ENCODE data around the gene RASGRP1.

Gene RASGRP1

DNA sequence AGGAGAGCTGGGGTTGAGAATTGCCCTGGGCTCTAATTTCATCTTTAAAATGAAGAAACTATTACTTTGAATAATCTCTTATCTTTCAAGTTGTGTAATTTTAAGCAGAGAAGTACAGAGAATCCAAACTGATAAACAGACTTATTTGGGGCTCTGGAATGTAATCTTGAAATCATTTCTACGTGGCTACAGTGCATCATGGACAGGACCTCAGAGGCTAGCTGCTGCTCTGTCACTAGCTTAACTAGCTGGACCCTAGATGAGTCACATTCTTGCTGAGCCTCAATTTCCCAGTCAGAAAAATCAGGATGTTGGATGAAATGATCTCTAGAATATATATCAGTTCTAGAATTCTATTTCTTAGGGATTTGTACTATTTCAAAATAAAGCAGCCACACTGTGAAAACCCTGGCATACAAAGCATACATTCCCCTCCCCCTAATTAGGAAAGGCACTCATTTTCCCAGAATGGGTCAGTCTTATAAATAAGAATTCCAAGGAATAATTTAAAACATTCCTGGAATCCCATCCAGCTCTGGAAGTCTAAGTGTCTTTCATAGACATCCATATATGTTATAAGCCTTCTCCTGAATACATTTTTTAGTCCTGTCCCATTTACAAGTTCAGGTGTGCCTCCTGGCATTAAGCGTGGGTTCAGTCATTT, 47.2 kb downstream of the RASGRP1 start:
- no peak for DNase-seq
- intact Hi-C loops (cut with DNase I): no loop called here

DNA sequence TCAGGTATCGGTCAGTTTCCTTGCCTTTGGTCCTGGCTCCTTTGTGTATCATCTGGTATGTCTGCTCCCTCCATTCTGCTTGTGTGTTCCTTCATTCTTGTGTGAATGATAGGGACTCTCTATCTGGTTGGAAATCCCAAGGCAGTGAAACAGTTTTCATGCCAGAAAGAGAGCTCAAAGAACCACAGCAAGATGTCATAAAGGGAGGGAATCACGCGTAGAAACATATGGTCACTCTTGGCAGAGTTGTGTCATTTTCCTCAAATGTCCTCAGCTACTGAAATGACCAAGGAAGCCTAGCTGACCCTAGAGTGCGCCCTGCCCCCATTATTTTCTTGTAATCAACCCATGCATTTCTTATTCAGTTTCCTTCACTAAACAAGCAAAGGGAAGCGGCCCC, 48.0 kb downstream of the RASGRP1 start:
- no peak for DNase-seq
- intact Hi-C loops (cut with DNase I): no loop called here

DNA sequence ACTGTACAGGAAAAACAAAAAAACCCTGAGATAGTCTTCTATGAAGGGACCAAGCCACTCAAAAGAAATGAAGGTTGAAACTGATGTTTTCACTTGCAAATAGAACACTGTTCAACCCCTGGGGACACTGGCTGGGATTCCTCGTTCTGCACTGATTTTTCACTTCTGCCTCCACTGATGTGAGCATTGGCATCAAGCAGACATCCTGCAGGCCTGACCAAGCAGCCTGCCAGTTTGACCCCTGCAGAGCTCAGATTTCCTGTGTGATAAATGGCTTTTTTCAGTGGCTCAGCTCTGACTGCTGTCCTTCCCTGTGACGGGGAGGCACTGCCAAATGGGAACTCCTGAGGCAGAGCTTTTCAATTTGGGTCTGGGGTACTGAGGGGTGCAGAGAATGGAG, 50.0 kb downstream of the RASGRP1 start:
- intact Hi-C loops (cut with DNase I): no loop called here
- DNase-seq: no peak

DNA sequence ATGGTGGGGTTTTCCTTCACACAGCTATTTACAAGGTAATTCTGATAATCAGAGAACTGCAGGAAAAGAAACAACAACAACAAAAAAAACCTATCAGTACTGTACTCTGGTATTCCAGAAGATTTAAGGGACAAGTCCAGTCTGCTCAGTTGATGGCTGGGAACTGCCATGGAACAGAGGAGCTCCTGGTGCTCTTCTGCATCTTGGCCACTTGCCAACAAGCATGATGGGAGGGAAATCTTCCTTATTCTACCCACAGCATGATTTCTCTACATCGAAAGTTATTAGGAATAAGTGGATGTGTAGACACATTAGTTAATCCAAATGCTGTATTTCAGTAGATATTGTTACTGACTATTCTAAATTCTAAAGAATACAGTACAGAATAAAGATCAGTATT, 51.7 kb downstream of the RASGRP1 start:
- no peak for DNase-seq
- intact Hi-C loops (cut with DNase I): no loop called here

DNA sequence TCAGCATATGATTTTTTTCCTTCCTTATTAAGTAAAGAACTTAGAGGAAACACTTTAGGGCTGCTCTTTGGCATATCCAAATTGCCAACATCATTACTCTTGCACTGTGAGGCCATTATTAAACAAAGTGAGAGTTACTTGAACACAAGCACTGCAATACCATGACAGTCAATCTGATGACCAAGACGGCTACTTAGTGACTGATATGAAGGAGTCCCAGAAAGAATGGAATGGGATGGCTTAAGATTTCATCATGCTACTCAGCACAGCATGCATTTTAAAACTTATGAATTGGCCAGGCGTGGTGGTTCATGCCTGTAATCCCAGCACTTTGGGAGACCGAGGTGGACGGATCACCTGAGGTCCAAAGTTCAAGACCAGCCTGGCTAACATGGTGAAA, 55.5 kb downstream of the RASGRP1 start:
- DNase-seq: no peak
- intact Hi-C loops (cut with DNase I): no loop called here

DNA sequence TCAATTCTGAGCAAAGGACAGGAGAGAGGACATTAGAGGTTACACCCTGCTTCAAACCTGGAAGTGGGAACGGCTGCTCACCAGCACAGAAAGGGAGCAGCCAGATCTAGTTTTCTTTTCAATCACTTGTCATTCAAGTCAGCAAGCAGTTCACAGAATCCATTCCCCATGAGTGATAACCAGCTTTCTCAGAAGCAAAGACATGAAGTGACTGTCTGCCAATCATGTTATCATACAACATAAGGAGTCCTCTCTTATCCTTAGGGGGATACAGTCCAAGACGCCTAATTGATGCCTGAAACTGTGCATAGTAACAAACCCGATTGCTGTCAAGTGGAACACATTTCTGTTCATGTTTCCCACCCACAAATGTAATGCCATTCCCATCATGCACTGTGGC, 56.0 kb downstream of the RASGRP1 start:
- intact Hi-C loops (cut with DNase I): no loop called here
- DNase-seq: no peak

DNA sequence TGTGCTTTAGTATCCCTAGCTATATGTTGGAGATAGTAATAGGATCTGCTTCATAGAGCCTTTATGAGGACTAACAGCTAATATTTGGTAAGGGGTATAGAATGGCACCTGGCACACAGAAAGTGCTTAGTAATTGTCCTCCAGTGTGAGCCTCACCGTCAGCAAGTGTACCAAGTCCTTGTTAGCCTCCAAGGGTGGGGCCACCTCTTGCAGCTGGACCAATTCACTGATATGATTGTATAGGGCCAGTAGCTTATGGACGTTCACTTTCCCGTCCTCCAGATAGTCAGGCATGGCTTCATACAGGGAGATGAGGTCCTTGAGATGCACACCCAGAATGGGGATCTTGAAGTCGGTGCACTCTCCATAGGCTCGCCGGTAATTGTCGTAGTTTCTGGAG, 57.0 kb downstream of the RASGRP1 start:
- intact Hi-C loops (cut with DNase I): no loop called here
- no peak for DNase-seq

DNA sequence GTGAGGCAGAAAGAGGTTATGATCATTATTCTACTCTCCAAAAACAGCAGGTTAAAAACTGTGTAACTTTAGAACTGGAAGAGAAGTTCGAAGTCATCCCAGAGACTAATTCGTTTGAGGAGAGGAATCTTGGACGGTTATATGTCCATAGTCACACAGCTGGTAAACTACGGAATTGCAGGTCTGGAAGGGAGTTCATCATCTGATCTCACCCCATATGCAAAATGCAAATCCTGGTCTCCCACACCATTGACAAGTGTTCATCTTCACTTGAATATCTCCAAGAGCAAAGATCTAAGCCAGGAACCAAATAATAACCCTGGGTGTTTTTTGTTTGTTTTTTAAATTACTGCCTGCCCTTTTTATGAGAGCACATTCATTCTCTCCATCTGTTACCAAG, 57.6 kb downstream of the RASGRP1 start:
- DNase-seq: no peak
- intact Hi-C loops (cut with DNase I): no loop called here

DNA sequence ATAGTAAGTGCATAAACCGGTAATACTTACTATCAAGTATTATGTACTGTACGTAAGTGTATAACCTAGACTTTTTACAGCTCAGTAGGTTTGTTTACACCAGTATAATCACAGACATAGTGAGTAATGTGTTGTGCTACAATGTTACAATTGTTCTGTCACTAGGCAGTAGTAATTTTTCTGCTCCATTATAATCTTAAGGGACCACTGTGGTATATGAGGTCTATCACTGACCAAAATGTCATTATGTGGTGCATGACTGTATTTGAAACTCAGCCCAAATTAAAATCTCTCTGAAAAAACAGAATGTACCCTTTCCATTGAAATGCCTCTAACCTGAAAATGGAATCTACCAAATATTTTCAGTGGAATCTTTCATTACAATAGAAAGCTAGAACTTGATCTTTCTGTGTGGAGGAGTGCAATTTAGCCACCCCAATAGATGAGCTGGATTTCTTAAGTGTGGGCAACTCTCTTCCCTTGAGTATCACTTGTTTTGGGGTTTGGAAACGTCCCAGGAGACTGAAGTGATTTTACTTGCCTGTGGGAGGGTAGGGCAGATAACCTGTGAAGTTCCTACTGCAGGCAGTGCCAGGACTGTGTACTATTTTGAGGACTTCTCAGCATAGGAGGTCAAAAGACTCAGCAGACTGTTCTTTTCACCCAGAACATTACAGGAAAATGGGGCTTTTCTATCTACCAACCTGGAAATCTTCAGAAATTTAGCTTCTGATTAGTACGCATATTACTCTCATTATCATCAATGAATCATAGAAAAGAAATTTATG, 59.7 kb downstream of the RASGRP1 start:
- intact Hi-C loops (cut with DNase I): no loop called here
- DNase-seq: peak in 2 of 42 donors; percentile 6 to 32

DNA sequence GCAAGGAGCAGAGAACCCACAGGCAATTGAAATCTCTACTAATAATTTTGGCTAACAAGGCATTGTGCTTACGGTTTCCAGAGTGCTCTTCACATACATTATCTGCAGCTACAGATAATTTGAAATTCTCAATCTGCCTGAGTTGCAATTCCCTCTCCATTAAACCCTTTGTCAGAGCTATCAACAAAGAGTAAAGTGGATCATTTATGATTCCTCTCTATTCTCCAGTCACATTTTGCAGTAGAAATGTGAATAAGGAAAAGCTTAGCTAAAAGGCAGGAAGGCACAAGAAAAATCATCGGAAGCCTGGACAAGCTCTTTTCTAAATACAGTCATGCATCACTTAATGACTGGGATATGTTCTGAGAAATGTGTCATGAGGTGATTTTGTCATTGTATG, 61.1 kb downstream of the RASGRP1 start:
- intact Hi-C loops (cut with DNase I): no loop called here

DNA sequence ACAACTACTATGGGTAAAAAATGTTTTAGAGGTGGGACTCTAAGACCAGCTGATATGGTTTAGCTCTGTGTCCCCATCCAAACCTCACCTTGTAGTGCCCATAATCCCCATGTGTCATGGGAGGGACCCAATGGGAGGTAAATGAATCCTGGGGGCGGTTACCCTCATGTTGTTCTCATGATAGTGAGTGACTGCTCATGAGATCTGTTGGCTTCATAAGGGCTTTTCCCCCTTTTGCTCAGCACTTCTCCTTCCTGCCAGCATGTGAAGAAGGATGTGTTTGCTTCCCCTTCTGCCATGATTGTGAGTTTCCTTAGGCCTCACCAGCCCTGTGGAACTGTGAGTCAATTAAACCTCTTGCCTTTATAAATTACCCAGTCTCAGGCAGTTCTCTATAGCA, 65.0 kb downstream of the RASGRP1 start:
- intact Hi-C loops (cut with DNase I): no loop called here
- DNase-seq: no peak

More for the DNA sequence above, 61.1 kb downstream of the RASGRP1 start:
- no peak for DNase-seq

DNA sequence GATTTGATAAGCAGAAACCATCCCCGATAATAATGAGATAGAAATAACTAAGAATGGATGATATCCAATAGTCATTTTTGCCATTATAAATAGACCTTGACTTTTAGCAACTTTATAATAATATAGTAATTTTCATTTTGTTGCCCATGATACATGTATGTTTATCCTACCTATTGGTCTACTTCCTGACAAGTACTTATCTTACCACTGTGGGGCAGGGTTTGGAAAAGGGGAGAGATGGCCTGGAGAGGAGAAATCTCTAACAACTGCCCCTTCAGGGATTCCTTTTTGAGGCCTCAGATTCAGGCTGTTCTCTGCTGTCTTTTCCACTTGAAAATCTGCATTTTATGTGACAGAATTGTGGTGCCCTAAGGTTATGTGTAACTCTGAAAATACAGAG, 68.5 kb downstream of the RASGRP1 start:
- intact Hi-C loops (cut with DNase I): no loop called here

DNA sequence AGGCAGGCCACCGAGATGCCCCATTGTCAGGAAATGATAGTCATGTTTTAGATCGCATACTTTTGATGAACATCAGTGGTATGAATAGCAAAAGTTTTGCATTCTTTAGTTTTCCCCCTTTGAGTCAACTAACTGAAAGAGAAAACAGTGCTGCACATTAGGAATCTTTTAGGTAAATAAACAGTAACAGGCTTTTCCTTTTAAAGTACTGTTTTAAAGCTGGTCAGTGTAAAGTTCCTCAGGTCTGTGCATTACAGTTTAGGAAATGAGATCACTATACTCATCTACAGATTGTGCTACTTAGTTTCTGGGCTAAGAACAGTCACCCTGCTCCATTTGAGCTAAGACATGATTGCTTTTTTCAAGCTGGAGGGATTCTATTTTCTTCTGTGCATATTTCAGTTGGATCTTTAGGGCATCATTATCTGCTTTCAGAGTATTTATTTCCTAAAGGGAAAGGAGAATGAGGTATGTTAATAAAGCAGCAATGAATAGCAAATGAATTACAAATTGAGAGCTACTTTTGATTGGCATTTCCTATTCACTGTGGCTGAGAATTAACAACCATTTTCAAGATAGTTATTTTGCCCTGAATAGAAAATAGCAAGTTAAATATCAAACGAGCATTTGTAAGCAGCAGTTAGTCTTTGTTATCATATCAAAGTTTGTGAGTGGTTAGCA, 74.2 kb downstream of the RASGRP1 start:
- intact Hi-C loops (cut with DNase I): no loop called here
- DNase-seq: no peak

More for the DNA sequence above, 68.5 kb downstream of the RASGRP1 start:
- no peak for DNase-seq

DNA sequence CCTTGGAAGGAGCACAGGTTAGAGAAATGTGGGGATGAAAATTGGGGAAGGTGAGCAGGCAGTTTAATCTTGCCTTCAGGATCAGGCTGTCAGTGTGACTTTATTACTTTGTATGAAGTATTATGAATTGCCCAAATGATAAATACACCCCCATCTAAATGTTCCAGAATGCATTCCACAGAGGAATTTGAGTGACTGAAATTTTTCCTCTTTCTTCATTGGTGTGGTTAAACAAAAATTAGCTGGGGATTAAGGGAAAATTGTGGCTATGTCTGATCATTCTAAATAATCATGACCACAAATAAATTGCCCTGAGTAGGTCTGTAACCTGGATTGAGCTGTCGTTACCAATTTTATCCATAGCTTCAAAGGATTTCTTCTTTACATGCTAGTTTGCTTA, 77.2 kb downstream of the RASGRP1 start:
- no peak for DNase-seq
- intact Hi-C loops (cut with DNase I): no loop called here

DNA sequence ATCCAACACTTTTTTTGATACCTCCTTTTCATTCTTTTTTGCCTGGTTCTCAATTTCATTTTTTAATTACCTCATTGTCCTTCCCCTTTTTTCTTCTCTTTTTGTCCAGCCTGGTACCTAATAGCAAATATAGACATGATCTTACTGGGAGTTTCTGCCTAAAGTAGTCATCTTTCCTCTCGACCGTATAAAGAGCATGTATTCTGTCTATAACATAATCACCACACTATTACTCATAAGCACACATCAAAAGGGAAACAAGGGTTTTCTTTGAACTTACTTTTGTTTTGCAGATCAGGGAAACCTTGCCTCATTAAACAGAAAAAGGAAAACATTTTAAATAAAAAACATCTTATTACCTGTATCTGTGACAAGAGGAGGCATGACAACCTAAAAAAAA, 77.7 kb downstream of the RASGRP1 start:
- intact Hi-C loops (cut with DNase I): no loop called here
- no peak for DNase-seq

DNA sequence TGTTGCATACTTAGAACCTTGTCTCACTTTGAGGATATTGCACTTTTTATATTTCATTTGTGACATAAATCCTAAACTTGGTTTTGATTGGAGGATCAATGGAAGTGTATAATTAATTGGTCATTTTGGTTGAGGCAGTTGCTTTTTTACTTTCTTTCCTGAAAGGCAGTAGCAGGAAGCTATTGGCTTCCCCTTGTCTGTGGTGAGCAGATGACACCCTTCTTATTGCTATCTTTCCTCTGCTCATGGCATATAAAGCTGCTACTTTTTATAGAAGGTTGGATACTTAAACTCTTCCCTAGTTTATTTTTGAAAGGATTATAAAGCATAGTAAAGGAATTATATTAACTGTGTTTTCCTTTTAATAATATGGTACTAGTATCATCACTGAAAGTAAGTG, 82.0 kb downstream of the RASGRP1 start:
- no peak for DNase-seq
- intact Hi-C loops (cut with DNase I): no loop called here

DNA sequence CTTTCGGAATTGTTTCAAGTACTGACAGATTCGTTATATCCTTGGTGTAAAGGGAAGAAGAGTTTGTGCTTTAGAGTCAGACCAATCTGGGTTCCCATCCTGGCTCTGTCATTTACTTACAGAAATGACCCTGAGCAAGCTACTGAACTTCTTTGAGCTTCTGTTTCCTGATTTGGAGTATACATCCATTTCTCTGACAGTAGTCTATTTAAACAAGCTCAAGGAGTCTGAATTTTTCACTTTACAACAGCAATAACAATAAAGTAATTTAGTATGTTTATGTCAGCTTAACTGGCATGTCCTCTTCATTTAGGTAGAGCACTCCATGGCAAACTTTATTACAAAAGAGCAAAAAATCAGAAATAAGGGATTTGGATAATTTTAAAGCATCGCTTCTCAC, 82.9 kb downstream of the RASGRP1 start:
- intact Hi-C loops (cut with DNase I): no loop called here
- DNase-seq: no peak

DNA sequence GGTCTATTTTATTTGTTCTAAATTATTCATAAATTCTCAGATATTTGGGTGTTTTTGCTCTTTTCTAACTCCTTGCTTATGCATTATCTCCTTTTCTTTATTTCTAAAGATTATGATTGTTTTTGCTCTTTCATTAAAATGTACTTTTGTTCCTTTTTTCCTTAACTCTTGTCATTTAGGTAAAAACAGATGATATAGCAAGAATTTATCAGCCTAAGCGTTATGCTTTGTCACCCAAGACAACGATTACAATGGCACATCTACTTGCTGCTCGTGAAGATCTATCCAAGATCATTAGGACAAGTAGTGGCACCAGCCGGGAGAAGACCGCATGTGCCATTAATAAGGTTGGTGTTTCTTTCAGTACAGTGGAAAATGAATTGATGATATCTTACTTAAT, 83.5 kb downstream of the RASGRP1 start:
- intact Hi-C loops (cut with DNase I): no loop called here
- no peak for DNase-seq

DNA sequence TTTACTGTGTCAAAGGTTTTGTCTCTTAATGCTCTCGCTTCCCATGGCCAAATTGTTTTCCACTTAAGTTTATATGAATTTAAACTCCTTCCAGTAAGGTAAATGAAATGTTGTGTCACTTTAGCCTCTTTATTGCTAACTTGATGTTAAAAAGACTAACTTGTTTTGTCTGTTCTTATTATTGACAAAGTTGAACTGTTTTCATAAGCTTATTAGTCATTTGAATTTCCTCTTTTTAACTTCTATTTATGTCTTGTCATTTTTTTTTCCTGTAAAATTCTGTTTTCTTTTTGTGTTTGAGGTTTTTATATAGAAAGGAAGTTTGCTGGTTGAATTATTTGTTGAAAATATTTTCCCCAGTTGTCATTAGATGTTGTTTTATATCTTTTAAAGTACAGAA, 84.9 kb downstream of the RASGRP1 start:
- no peak for DNase-seq
- intact Hi-C loops (cut with DNase I): no loop called here

DNA sequence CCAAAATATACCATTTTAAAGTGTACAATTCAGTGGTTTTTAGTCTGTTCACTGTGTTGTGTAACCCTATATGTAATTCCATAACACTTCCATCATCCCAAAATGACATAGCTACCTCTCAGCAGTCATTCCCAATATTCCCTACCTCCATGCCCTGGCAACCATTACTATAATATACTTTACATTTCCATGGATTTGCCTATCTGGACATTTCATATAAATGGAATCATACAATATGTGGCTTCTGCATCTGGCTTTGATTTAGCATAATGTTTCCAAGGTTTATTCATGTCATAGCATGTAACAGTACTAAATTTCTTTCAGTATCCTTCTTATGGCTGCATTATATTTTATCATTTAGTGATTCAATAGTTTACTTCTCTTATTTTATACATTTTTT, 85.3 kb downstream of the RASGRP1 start:
- no peak for DNase-seq
- intact Hi-C loops (cut with DNase I): no loop called here

DNA sequence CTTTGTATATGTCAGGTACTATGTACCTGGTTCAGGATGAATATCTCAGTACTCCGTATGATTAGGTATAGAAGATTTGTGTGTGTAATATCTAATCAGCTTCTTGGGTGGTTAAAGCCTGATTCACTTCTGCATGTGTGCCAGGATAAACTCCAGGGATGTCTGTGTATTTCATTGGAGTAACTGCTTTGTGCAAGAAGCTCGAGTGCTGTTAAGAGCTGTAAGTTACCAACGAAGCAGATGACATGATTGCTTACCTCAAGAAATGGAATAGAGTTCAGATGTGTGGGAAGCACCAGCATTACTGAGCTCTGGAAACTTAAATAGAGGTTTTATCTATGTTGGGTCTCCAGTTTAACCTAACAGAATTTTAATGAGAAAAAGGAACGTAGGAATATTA, 87.0 kb downstream of the RASGRP1 start:
- intact Hi-C loops (cut with DNase I): no loop called here
- DNase-seq: peak in 2 of 42 donors; percentile 25 to 52
